Breast epithelium (tissue), 4 donors: ENCODE measurements around the gene CTSL. TPM values are rescaled to one million over a fixed set of nuclear protein-coding genes. Genes with fewer than 3 reads are reported as not detected.

Experiments
- DNase-seq, 2 donors: peaks; one replicate each; pipeline ENCODE4 v3.0.0-alpha.2; 2019; ENCODE audit warnings: low spot score in 2 of 2
- H3K27ac ChIP-seq, 2 donors: fragments of 200-600 bp; sonication (generic) in 1 of 2; one replicate each; pipeline ENCODE4 v1.5.1; 2016 to 2019; ENCODE audit warnings: mild to moderate bottlenecking in 1 of 2
- H3K27me3 ChIP-seq, 2 donors: fragments of 200-600 bp; sonication (generic) in 1 of 2; one replicate each; pipeline versions ENCODE4 v1.5.1 to v1.6.0; 2017 to 2019; ENCODE audit warnings: control low read depth in 1 of 2, mild to moderate bottlenecking in 1 of 2
- H3K36me3 ChIP-seq: fragments of 200-600 bp; one replicate; pipeline ENCODE4 v1.5.1; 2019
- H3K4me1 ChIP-seq, 2 donors: fragments of 200-600 bp; sonication (generic); one replicate each; pipeline ENCODE4 v1.5.1; 2016 to 2019; ENCODE audit warnings: control low read depth in 1 of 2
- H3K4me3 ChIP-seq, 3 donors: fragments of 200-600 bp; sonication (generic); 1 replicate in 2 of 3; 2 replicates in 1 of 3; pipeline ENCODE4 v1.5.1; 2016 to 2019; ENCODE audit warnings: mild to moderate bottlenecking in 3 of 3, moderate library complexity in 2 of 3
- H3K9me3 ChIP-seq, 2 donors: fragments of 200-600 bp; sonication (generic) in 1 of 2; one replicate each; pipeline ENCODE4 v1.5.1; 2016 to 2019; ENCODE audit warnings: control low read depth in 1 of 2
- POLR2A ChIP-seq: fragments of 450-650 bp; IDR thresholded peaks from one replicate; pipeline ENCODE4 v1.6.1; 2016; ENCODE audit warnings: antibody characterized with exemption, mild to moderate bottlenecking, moderate library complexity
- POLR2AphosphoS5 ChIP-seq, 3 donors: sonication (generic); formaldehyde crosslinking; IDR thresholded peaks; one replicate each; pipeline ENCODE4 v1.6.1; 2017; ENCODE audit warnings: antibody characterized with exemption in 3 of 3
- intact Hi-C: fragments of 100-400 bp; cut with DNase I; formaldehyde crosslinking; loops from one replicate; pipeline ENCODE4 v1.15.1; 2023; ENCODE audit warnings: low total_unique reads
- total RNA-seq, 3 donors: library from RNA; depleted of rRNA; stranded (reverse); fragments of >200 nt; gene quantifications; one replicate each; pipeline ENCODE4 v1.1.0, GENCODE V29; 2016
- TF ChIP-seq, protein P1 (sequence below), 3 donors: fragments of 450-650 bp; IDR thresholded peaks; one replicate each; pipeline ENCODE4 v1.5.1; 2016 to 2017; ENCODE audit warnings: antibody characterized with exemption in 3 of 3, mild to moderate bottlenecking in 3 of 3, moderate library complexity in 3 of 3

CTSL gene
- total RNA-seq, 3 donors from 2014 or later, result 89.0 to 147 (median 134) TPM

DNA sequence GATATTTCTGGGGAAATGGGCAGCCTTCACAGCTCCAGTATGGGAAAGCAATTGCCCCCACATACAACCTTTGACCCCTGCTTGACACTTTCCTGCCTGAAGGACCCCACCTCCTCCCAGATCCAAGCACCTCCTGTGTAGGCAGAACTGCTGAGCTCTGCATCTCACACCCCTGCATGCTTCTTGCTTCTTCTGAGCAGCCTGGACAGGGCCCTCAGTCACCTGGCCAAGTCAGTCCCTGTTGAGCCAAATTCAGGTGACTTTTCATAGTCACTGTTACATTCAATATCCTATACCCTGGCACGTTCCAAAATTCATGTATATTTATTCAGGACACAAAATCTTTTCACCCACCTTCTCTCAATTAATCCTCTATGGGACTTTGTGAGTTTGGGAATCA is 30.4 kb upstream of the CTSL start:
- Histone ChIP-seq H3K27ac (no peak overlapping the region), H3K4me3 (no peak overlapping the region), H3K4me1 (no peaks in the 10 kb centered on the region), H3K27me3 (no peaks in the 10 kb centered on the region), H3K9me3 (no peaks in the 10 kb centered on the region), H3K36me3 (no peaks in the 10 kb centered on the region)
- intact Hi-C loops, result no loop called here
- TF ChIP-seq, protein P1, sequence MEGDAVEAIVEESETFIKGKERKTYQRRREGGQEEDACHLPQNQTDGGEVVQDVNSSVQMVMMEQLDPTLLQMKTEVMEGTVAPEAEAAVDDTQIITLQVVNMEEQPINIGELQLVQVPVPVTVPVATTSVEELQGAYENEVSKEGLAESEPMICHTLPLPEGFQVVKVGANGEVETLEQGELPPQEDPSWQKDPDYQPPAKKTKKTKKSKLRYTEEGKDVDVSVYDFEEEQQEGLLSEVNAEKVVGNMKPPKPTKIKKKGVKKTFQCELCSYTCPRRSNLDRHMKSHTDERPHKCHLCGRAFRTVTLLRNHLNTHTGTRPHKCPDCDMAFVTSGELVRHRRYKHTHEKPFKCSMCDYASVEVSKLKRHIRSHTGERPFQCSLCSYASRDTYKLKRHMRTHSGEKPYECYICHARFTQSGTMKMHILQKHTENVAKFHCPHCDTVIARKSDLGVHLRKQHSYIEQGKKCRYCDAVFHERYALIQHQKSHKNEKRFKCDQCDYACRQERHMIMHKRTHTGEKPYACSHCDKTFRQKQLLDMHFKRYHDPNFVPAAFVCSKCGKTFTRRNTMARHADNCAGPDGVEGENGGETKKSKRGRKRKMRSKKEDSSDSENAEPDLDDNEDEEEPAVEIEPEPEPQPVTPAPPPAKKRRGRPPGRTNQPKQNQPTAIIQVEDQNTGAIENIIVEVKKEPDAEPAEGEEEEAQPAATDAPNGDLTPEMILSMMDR (IDR thresholded peaks at IDR 0.05), result no peak
- TF ChIP-seq POLR2AphosphoS5 (IDR thresholded peaks at IDR 0.05), result no peak
- no peak for TF ChIP-seq POLR2A
- DNase-seq, result no peak

DNA sequence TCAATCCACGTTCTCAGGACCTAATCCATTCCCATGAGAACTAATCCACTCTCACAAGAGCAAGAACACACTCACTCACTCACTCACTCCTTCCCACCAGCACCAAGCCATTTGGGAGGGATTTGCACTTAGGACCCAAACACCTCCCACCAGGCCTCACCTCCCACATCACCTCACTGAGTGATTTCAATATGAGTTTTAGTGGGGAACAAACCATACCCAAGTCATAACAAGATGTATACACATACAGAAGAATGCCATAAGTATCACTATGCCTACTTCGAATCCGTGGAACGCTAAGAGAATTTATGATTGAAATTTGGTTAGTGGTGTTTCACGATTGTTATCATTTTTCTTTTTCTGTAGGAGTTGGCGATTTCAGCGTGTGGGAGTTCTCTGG is 29.3 kb upstream of the CTSL start:
- no peaks in the 10 kb centered on the region for H3K4me1 ChIP-seq
- no peaks in the 10 kb centered on the region for H3K27me3 ChIP-seq
- DNase-seq, result no peak
- no peak overlapping the region for H3K4me3 ChIP-seq
- intact Hi-C loops, result no loop called here
- H3K27ac ChIP-seq, result no peak overlapping the region
- H3K9me3 ChIP-seq, result no peaks in the 10 kb centered on the region
- no peaks in the 10 kb centered on the region for H3K36me3 ChIP-seq
- TF ChIP-seq, protein P1 (IDR thresholded peaks at IDR 0.05), result no peak
- no peak for TF ChIP-seq POLR2A
- TF ChIP-seq POLR2AphosphoS5 (IDR thresholded peaks at IDR 0.05), result no peak

DNA sequence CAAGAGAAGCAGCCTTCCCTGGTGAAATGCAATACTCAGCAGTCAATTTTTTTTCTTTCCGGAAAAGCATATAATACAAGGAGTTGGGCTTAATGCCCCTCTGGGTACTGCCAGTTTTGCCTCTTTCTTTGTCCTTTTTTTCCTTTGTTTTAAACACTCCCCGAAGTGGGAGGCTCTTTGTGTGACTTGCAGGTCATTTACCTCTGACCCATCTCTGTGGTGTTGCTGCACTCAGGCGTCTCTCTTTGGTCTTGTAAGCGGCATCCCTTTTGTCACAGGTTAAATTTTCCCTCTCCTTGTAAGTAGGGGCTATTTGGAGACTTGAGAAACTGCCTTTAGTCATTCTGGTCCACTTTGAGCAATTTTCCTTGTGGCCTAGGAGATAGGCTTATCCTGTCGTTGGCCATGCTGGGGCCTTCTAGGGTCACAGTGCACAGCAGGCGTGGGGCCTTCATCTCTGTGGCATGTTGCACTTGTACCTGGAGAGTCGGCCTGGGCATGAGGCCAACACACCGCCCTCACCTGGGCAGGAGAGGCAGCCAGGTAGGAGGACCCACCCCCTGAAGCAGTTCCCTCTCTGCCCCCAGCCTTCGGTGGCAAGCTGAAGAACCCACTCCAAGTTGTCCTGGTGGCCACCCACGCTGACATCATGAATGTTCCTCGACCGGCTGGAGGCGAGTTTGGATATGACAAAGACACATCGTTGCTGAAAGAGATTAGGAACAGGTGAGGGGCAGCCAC is 27.7 kb upstream of the CTSL start:
- no peak for DNase-seq
- Histone ChIP-seq H3K36me3 (no peaks in the 10 kb centered on the region), H3K27me3 (no peaks in the 10 kb centered on the region), H3K4me3 (no peak overlapping the region), H3K4me1 (no peaks in the 10 kb centered on the region), H3K27ac (no peak overlapping the region), H3K9me3 (no peaks in the 10 kb centered on the region)
- intact Hi-C loops, result no loop called here
- TF ChIP-seq POLR2AphosphoS5 (IDR thresholded peaks at IDR 0.05) (no peak), POLR2A (no peak)
- TF ChIP-seq, protein P1 (IDR thresholded peaks at IDR 0.05), result no peak

DNA sequence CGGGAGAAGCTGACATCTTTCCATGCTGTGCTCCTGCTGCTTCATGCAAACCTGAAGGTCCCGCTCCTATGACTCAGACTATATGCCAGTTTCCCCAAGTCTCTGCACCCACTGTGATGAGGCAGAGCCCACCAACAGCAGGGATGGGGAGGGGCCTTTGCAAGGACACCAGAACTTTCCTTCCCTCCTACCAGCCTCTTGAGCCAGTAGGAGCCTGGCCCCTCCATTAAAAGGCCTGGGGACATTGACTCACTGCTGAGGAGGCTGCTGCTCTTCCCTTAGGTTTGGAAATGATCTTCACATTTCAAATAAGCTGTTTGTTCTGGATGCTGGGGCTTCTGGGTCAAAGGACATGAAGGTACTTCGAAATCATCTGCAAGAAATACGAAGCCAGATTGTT is 26.1 kb upstream of the CTSL start:
- Histone ChIP-seq H3K27ac (no peak overlapping the region), H3K9me3 (no peaks in the 10 kb centered on the region), H3K4me1 (no peaks in the 10 kb centered on the region), H3K36me3 (no peaks in the 10 kb centered on the region), H3K27me3 (no peaks in the 10 kb centered on the region), H3K4me3 (no peak overlapping the region)
- intact Hi-C loops, result no loop called here
- TF ChIP-seq POLR2A (no peak), POLR2AphosphoS5 (IDR thresholded peaks at IDR 0.05) (no peak)
- TF ChIP-seq, protein P1 (IDR thresholded peaks at IDR 0.05), result no peak
- DNase-seq, result no peak

DNA sequence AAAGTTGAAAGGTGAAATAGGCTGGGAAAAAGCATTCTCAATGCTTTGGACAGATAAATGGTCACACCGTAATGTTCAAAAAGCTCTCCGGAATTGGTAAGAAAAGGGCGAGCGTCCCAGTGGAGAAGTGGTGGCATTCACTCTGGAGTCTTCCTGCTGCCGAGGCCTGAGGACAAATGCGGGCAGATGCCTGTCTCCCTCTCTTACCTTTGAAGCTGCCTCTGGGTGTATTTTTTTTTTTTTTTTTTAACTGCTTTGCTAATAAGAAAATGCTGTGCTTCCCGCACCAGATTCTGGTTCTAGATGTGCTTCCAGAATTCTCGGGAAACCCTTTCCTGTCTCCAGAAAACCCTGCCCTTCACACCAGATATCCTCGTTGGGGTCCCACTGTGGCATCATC is 24.4 kb upstream of the CTSL start:
- TF ChIP-seq POLR2AphosphoS5 (IDR thresholded peaks at IDR 0.05), result no peak
- no peak for TF ChIP-seq POLR2A
- TF ChIP-seq, protein P1 (IDR thresholded peaks at IDR 0.05), result no peak
- no peak overlapping the region for H3K4me3 ChIP-seq
- no peaks in the 10 kb centered on the region for H3K4me1 ChIP-seq
- no peaks in the 10 kb centered on the region for H3K36me3 ChIP-seq
- no peaks in the 10 kb centered on the region for H3K27me3 ChIP-seq
- H3K9me3 ChIP-seq, result no peaks in the 10 kb centered on the region
- no peak overlapping the region for H3K27ac ChIP-seq
- intact Hi-C loops, result no loop called here
- no peak for DNase-seq
